Skeletal muscle satellite cell (primary cell): ENCODE results near the gene KLK15.
"Not testable (repeated sequence)": the region's sequence is repeated elsewhere in the genome, so short reads cannot be mapped to it uniquely, and the experiment has no call there.

Source experiments
- H3K27me3 ChIP-seq: 2 replicates; pipeline ENCODE4 v1.7.0; 2013; ENCODE audit warnings: low read length; ENCODE audit not compliant: control insufficient read depth, insufficient read depth
- H3K36me3 ChIP-seq: 2 replicates; pipeline ENCODE4 v1.7.0; 2013; ENCODE audit warnings: mild to moderate bottlenecking, control low read depth, low read length; ENCODE audit not compliant: insufficient read depth
- H3K4me1 ChIP-seq: 2 replicates; pipeline ENCODE4 v1.7.0; 2013; ENCODE audit warnings: low read length; ENCODE audit not compliant: control insufficient read depth, insufficient read depth
- H3K4me2 ChIP-seq: 2 replicates; pipeline ENCODE4 v1.7.0; 2013; ENCODE audit warnings: mild to moderate bottlenecking, low read length
- H3K4me3 ChIP-seq: 2 replicates; pipeline ENCODE4 v1.7.0; 2013; ENCODE audit warnings: low read length
- H3K9ac ChIP-seq: 2 replicates; pipeline ENCODE4 v1.7.0; 2013; ENCODE audit warnings: mild to moderate bottlenecking, low read depth, low read length, moderate library complexity
- H3K9me3 ChIP-seq: replicated peaks from 2 replicates; pipeline ENCODE4 v1.7.0; 2013; ENCODE audit warnings: mild to moderate bottlenecking, control low read depth, low read length

Gene KLK15

DNA sequence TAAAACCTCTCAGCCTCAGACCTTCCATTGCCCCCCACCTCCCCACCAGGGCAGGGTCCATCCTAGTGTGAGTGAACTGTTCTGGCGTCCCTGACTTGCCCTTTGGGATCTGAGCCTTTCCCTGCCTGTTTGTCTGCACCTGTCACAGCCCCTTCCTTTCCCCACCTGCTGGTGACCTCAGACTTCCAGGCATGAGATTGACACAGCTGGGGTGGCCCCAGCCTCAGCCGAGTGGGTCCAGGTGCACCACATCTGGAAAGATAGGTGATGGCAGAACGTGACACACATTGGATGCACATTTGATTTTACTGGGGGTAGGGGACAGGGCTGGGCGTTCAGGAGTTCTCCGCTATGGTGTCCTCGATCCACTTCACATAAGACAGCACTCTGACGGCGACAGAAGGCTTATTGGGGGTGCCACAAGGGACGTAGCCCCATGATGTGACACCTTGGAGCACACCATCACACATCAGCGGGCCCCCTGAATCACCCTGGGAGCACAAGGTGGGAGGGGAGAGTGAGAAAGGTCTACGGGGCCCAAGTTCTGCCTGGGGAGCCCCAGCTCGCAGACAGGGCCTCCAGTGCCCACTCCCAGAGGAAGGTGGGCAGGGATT, 14.4 kb downstream of the KLK15 start:
- H3K4me2 ChIP-seq: no peak overlapping the region
- H3K4me1 ChIP-seq: no peaks in the 10 kb centered on the region
- peaks cover 46% of the 10 kb centered on the region for H3K27me3 ChIP-seq
- H3K9ac ChIP-seq: no peak overlapping the region
- H3K36me3 ChIP-seq: no peaks in the 10 kb centered on the region
- no peak overlapping the region for H3K4me3 ChIP-seq
- H3K9me3 ChIP-seq: no peaks in the 10 kb centered on the region

DNA sequence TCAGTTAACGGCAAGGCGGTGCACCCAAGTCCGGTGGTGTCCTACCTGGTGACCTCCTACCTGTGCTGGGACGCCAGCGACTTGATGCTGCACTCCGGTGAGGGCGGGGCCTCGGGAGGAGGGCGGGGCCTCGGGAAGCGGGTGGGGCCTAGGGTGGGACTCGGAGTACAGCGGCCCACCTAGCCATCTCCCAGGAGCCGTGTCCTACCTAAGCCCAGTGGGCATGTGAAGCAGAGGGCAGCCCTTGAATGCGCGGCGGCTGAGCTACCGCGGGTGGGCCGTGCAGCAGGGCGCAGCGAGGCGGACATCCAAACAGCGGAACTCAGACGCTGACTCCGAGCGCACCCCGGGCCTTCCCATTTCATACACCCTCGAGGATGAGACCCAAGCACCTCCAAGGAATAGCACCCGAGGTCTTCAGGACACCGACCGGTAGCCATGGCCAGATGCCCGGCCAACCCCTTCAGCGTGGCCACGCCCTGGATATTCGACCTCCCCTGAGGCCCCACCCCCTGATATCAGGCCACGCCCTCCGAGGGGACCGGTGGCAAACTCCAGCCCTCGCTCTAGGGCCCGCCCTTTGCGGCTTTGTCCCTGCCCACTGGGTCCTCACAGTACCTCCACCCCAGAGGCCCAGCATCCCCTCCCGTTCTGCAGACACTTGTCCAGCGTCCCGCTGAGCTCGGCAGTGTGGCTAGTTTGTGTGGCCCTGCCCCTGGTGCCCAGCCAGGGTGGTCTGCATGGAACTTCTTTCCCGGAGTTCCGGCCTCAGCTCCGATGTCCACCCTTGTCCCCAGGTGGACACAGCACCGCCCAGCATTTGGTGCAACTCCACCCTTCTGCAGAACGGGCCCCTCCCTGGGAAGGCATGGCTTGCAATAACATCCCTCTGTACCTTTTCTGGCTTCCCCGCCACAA, 15.2 kb downstream of the KLK15 start:
- Histone ChIP-seq H3K9ac (no peak overlapping the region), H3K36me3 (no peaks in the 10 kb centered on the region), H3K4me2 (peak overlapping the region; percentile 75), H3K27me3 (peaks cover 46% of the 10 kb centered on the region), H3K4me3 (peak overlapping the region; percentile 55), H3K9me3 (no peaks in the 10 kb centered on the region), H3K4me1 (no peaks in the 10 kb centered on the region)

DNA sequence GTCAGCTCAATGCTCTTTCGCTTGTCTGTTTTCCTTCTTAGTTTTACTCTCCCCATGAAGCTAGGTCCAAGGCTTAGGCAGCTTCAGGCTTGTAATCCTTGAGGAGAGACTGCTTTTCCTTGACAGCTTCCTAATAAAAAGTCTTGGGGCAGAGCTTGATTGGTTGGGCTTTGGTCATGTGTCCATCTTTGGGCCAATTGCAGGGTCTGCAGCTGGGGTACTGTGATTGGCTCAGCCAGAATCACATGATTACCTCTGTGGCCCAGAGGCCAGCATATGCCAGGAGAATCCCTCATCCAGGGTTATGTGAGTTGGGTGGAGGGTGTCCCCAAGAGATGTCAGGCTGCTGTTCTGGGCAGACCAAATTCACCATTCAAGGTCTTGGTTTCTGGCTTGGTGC, 17.9 kb downstream of the KLK15 start:
- Histone ChIP-seq H3K4me2 (no peak overlapping the region), H3K9ac (no peak overlapping the region), H3K4me3 (no peak overlapping the region), H3K27me3 (peaks cover 29% of the 10 kb centered on the region), H3K9me3 (no peaks in the 10 kb centered on the region), H3K36me3 (no peaks in the 10 kb centered on the region), H3K4me1 (no peaks in the 10 kb centered on the region)

DNA sequence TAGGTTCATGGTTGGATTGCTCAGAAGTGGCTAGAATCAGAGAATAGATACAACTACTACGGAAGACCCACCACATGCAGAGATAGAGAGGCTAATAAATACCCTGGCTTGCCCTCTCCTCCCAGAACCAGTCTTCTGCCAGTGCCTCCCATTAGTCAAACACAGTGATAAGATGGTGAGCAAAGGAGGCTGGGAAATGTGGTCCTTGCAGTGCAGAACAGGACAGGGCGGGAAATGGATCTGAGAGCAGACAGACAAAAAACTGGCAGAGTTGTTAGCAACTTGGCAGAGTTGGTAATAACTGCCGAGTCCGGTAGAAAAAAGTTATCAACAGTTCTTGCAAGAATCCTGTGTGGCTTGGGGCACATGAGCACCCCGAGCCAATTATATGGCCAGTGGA, 18.5 kb downstream of the KLK15 start:
- peaks cover 25% of the 10 kb centered on the region for H3K27me3 ChIP-seq
- no peaks in the 10 kb centered on the region for H3K36me3 ChIP-seq

DNA sequence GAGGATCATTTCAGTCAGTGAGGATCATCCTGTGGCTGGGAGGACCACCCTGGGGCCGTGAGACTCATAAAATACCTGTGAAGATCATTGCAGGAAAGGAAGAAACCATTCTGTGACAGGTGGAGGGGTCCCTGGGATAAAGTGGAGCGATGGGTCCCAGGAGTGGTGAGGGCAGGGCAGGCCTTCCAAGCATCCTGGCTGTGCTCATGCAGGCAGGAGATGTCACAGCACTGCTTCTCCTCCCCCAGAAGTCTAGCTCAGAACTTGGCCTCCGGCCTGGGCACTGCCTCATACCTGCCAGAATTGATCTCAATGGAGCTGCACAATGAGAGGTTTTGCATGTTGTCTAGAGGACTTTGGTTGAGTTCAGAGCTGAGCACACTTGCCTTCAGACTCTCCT, 20.9 kb downstream of the KLK15 start:
- Histone ChIP-seq H3K27me3 (peaks cover 7% of the 10 kb centered on the region), H3K4me1 (no peaks in the 10 kb centered on the region), H3K4me3 (no peak overlapping the region), H3K9ac (no peak overlapping the region), H3K4me2 (no peak overlapping the region), H3K9me3 (no peaks in the 10 kb centered on the region), H3K36me3 (no peaks in the 10 kb centered on the region)

More for the DNA sequence above, 18.5 kb downstream of the KLK15 start:
- H3K9me3 ChIP-seq: no peaks in the 10 kb centered on the region
- H3K4me2 ChIP-seq: no peak overlapping the region
- no peak overlapping the region for H3K9ac ChIP-seq
- no peak overlapping the region for H3K4me3 ChIP-seq
- no peaks in the 10 kb centered on the region for H3K4me1 ChIP-seq

DNA sequence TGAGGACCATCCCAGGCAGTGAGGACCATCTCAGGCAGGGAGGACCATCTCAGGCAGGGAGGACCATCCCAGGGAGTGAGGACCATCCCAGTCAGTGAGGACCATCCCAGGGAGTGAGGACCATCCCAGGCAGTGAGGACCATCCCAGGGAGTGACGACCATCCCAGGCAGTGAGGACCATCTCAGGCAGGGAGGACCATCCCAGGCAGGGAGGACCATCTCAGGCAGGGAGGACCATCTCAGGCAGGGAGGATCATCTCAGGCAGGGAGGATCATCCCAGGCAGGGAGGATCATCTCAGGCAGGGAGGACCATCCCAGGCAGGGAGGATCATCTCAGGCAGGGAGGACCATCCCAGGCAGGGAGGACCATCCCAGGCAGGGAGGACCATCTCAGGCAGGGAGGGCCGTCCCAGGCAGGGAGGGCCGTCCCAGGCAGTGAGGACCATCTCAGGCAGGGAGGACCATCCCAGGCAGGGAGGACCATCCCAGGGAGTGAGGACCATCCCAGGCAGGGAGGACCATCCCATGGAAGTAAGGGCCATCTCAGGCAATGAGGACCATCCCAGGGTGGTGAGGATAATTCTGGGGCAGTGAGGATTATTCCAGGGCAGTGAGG, 21.6 kb downstream of the KLK15 start:
- not testable (repeated sequence) for H3K9me3 ChIP-seq, H3K4me3 ChIP-seq, H3K27me3 ChIP-seq, H3K9ac ChIP-seq, H3K4me2 ChIP-seq, H3K36me3 ChIP-seq, H3K4me1 ChIP-seq

DNA sequence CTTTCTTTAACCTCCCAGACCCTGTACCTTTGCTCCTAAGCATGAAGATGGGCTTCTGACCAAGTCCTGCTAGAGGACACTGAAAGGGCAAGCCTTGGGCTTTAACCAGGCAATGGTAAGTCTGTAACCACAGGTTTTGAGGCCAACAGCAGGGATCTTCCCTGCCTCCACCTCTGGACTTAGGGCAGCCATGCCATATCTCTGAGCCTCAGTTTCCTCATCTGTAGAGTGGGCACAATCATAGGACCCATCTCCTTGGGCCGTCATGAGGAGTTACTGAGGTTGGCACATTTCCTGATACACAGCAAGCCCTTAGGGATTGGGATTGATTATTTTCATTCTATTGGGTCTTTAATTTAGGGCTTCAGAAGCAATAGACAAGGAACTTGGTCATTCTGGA, 24.5 kb downstream of the KLK15 start:
- no peak overlapping the region for H3K4me2 ChIP-seq
- no peaks in the 10 kb centered on the region for H3K9me3 ChIP-seq
- no peaks in the 10 kb centered on the region for H3K36me3 ChIP-seq
- H3K27me3 ChIP-seq: no peaks in the 10 kb centered on the region
- no peak overlapping the region for H3K4me3 ChIP-seq
- no peak overlapping the region for H3K9ac ChIP-seq
- H3K4me1 ChIP-seq: peaks cover 3% of the 10 kb centered on the region

DNA sequence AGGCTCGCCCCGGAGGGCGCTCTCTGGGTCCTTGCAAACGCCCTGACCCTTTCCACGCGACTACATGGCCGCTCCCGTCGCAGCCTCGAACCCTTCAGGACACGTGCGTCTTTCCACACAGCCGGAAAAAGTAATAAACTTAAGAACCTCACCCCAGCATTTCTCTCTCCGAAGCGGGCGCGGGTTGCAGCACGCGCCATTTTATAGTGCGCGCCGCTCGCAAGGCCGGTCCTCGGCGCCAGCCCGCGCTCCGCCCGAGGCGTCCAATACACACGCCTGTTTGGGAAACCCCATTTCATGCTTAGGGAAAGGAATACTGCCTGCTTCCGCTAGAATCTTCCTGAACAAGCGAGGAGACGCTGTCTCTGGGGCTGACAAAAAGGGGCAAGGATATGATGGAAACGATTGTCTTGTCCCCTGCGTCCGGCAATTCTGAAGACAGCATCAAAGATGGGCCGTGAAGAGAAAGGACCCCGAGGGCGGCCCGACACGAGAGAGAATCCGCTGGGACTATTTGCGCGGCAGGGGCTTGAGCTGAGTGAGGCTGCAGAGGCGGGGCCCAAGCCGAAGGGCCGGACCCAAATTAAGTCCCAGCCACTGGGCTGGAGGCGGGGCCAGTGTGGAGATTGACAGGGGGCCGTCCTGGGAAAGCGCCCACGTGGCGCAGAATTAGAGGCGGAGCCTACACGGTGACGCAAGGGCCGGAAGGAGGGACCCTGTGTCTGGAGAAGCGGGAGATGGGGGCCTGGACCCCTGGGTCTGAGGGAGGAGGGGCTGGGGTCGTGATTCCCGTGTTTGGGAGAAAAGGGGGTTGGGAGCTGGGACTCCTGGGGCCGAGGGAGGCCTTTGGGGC, 28.7 kb downstream of the KLK15 start:
- peak overlapping the region; percentile 86 for H3K4me2 ChIP-seq
- H3K27me3 ChIP-seq: no peaks in the 10 kb centered on the region
- H3K9ac ChIP-seq: peak overlapping the region; percentile 91
- H3K9me3 ChIP-seq: no peaks in the 10 kb centered on the region
- peaks cover 16% of the 10 kb centered on the region for H3K4me1 ChIP-seq
- peaks cover 20% of the 10 kb centered on the region for H3K36me3 ChIP-seq
- peak overlapping the region; percentile 93 for H3K4me3 ChIP-seq

DNA sequence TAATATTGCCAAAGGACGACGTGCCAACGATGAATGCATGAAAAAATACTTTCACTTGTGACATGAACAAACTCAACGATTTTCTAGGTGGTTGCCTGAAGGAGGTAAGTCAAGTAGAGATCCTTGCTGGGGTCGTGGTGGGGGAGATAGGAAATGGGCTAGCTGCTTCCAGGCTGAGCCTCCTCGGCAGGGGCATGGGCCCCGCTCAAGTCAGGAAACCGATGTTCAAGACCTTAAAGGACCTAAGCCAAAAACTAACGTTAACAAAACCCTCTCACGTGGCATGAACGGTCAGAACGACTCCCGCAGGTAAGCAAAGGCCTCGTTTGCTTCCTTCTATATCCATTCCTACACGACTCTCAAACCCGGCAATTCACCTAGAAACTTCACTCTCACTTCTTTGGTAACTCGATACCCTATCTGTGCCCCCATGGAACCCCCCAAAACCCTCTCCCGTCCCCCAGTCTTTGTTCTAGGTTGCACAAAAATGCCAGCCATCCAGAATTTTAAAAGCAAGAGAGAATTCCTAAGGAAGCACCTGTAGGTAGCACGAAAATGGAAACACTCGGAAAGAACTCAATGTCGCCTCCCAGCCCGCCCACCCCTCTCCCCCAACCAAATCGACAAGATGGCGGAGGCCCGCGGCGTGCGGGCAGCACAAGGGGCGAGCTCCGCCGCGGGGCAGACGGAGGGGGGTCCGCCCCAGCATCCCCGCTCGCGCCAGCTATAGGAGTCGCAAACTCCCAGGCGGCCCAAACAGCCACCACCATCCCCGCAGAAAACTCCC, 29.5 kb downstream of the KLK15 start:
- Histone ChIP-seq H3K4me1 (peaks cover 16% of the 10 kb centered on the region), H3K27me3 (no peaks in the 10 kb centered on the region), H3K9ac (peak overlapping the region; percentile 91), H3K4me3 (peak overlapping the region; percentile 93), H3K4me2 (peak overlapping the region; percentile 86), H3K36me3 (peaks cover 27% of the 10 kb centered on the region), H3K9me3 (no peaks in the 10 kb centered on the region)

DNA sequence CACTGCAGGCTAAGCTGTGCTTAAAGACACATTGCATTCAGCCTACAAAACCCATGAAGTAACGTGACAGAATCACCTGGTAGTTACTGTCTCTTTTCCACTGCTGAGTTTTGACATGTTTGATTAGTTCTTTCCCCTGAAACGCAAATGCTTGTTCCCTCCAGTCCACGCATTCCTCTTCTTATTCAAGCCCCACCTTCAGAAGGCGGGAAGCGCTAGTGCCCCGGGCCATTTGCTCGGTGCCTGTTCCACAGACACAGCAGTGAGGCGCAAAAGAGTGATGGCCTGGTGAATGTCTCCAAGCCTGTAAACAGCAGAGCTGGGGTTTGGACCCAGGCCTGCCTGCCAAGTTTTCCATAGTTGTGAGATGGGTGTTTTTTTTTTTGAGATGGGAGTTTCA, 32.3 kb downstream of the KLK15 start:
- Histone ChIP-seq H3K27me3 (no peaks in the 10 kb centered on the region), H3K36me3 (peaks cover 53% of the 10 kb centered on the region)

More for the DNA sequence above, 32.3 kb downstream of the KLK15 start:
- Histone ChIP-seq H3K4me3 (no peak overlapping the region), H3K4me2 (no peak overlapping the region), H3K9me3 (no peaks in the 10 kb centered on the region), H3K9ac (no peak overlapping the region), H3K4me1 (peaks cover 16% of the 10 kb centered on the region)
